Effector CD8-positive, alpha-beta T cell (primary cell): ENCODE data around the gene TNKS1BP1.
"Not testable (repeated sequence)": the region's sequence is repeated elsewhere in the genome, so short reads cannot be mapped to it uniquely, and the experiment has no call there.

Experiments
- DNase-seq: peaks from one replicate; lab custom pipeline; 2025; lab: John Stamatoyannopoulos, UW
- total RNA-seq, 4 experiments: gene quantifications; one replicate each; lab custom pipeline; 2026; lab: John Stamatoyannopoulos, UW

The TNKS1BP1 gene
- 27.0 to 38.7 (median 31.3) reads per million in 4 experiments for total RNA-seq

DNA sequence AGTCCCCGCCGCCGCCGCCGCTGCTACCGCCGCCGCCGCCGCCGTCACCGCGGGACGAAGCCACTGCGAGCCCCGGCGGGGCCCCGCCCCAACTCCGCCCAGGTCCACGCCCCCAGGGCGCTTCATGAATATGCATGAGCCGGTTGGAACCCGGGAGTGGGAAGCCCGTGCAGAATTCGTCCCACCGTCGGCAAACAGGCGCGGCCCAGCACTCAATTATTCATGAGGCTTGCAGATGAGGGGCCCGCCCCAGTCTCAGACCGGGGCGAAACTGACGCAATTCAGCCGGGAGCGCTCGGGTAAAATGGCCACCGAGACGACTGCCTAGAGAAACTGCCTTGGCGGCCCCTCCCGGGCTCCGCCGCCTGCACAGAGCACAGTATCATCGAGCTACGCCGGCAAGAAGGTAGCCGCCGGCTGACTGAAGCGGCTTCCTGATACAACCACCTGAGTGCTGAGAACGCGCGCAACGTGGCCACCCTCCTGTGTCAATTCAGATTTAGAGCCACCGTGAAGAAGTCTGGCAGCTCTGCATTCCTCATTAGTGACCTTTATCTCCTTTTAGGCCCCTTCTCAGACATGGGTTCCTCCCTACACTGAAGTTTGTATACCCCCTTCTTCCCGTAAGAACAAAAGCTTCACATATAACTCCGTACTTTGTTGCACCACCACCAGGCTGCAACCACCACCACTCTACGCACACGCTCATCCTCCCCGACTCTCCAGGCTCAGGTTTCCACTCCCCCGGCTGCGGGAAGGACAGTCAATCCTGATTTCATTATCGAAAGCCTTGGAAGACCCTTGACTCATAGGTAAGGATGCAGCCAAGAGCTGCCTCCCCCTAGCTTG lies at the start of gene TNKS1BP1:
TSS of gene TNKS1BP1 (minus strand) at position 67 of the 849 bp plus-strand sequence. CDS start 3,067 bp downstream, outside the sequence.
- peak; percentile 81 for DNase-seq

DNA sequence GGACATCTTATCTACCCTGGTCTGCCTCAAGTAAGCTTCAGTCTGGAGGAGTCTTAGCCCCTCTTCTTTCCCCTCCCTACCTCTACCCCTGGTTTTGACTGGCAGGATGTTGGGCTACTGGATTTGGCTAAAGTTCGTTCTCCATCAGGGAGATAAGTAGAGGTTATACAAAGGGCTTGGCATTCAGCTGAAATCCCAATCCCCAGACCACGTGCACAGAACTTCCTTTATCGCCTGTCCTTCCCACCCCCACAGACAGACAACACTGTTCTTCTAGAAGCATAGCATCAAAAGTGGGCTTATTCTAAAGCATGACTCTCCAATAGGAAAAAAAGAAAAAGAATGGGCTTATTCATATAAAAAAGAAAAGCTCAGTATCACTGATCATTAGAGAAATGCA lies 48.4 kb upstream of the TNKS1BP1 start:
- no peak for DNase-seq

- DNase-seq = no peak
Observed at GRCh38 chr11:57370941-57371340, 46.2 kb upstream of the TNKS1BP1 start.

DNA sequence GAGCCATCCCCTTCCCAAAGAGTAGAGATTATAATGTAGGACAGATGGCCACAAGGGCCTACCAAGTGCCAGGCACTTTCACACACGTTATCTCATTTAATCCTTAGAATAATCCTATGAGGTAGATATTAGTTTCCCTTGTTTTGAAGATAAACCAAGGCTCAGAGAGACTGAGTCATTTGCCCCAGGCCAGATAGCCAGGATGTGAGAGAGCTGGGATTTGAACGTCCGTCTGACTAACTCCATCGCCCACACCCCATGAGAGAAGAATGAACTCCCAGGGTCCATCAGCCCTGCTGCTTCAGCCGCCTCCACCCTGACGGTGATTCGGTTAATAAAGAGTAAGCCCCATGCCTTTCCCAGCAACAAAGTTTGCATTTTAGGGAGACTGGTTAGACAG lies 45.5 kb upstream of the TNKS1BP1 start:
- no peak for DNase-seq

DNA sequence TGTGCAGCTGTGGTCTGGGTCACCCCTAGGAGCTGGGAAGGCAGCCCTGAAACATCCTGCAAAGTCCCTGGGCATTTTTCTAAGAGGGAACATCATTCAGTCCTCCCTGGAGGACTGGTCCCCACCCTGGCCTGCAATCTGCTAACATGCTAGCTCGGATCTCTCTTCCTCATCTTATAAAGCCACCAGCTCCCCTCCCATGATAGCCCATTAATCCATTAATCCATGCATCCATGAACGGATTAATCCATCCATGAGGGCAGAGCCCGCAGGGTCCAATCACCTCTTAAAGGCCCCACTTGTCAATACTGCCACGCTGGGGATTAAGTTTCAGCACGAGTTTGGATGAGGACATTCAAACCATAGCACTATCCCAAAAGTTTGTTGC lies 44.1 kb upstream of the TNKS1BP1 start:
- no peak for DNase-seq

- DNase-seq = no peak
Observed at GRCh38 chr11:57368106-57368844, 43.5 kb upstream of the TNKS1BP1 start.

DNA sequence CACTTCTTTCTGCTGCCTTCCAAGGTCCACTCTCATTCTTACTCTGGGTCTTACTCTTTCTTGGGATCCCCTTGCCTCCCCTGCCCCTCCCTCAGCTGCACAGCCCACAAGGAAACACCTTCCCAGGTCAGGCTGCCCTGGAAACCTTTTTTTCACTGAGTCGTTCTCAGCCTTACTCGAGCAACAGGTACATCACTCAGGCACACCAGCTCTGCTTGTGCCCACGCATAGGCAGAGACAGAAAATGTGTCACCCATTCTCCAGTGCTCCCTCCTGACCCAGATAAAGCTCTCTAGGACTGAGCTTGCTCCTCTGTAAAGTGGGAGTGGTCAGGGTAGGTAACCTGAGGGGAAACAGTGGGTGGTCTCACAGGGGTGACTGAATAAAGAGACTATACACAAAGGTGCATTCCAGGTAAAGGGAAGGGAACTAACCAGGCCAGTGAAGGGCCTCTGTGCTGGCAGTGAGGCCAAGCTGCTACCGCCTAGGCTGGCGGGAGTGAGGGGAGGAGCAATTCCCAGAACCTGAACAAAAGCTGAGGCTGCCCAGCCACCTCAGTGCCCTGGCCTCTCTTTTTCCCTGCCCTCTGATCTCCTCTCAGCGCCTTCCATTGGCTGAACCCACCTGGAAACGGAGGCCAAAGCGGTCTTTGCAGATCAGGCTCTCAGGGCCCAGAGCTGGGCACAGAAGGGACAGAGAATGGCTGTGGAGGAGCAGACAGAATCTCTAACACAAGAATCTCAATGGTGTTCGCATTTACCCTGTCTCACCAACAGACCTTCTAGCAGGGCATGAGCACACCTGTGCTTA lies 40.3 kb upstream of the TNKS1BP1 start:
- no peak for DNase-seq

DNA sequence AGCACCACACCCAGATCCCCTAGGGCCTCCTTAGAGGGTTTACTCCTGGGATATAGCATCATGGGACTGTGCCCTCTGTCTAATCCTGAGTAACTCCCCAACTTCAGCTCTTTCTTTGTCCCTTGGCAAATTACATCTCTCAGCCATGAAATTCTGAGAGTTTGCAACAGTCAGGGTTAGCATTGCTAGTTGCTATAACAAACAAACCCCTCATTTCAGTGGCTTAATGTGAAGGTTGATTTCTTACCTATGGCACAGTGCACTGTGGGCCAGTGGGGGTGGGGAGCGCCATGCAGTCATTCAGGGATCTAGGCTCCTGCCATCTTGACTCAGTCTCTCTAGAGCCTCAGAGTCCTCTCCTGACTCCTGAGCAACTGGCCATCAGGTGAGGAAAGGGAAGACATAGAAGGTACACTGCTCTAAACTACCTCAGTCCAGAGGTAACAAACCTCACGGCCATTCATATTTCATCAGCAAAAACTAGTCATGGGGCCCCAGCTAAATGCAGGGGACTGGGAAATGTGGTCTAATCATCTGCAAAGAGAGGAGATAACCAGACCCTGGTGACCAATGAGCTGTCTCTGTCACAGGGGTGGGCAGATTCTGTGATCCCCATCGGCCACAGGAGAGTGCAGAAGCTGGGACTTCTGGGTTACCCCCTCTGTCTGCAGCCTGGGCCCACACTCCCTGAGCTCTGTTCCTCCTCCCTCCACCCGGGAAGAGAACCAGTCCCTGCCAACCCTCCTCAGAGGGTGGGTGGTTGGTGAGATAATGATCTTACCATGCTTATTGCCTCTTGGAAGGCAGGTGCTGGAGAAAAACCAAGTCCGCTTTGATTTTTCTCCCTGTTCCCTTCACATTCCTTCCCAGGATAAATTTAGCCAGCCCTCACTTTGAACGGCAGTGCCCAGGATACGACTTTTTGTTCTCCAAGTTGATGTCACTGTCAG lies 38.7 kb upstream of the TNKS1BP1 start:
- no peak for DNase-seq

DNA sequence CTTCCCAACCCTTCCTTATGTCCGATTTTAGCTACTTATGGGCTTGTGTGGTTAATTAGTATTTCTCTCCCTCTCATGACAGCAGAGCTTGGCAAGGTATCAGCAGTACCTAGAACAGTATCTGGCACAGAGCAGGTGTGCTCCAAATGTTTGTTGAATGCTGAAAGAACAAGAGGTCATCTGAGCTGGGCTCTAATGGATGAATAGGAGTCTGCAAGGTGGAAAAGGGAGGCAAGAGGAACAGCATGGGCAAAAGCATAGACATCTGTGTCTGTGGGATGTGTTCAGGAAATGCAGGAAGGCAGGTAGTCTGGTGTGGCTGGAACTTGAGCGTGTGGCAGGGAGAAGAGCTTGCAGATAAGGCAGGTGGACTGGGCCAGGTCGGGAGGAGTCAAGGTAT lies 37.2 kb upstream of the TNKS1BP1 start:
- DNase-seq = no peak

DNA sequence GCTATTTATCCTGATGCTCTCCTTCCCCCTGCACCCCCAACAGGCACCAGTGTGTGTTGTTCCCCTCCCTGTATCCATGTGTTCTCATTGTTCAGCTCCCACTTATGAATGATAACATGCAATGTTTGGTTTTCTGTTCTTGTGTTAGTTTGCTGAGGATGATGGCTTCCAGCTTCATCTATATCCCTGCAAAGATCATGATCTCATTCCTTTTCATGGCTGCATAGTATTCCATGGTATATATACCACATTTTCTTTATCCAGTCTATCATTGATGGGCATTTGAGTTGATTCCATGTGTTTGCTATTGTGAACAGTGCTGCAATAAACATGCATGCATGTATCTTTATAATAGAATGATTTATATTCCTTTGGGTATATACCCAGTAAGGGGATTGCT lies 36.7 kb upstream of the TNKS1BP1 start:
- not testable (repeated sequence) for DNase-seq

DNA sequence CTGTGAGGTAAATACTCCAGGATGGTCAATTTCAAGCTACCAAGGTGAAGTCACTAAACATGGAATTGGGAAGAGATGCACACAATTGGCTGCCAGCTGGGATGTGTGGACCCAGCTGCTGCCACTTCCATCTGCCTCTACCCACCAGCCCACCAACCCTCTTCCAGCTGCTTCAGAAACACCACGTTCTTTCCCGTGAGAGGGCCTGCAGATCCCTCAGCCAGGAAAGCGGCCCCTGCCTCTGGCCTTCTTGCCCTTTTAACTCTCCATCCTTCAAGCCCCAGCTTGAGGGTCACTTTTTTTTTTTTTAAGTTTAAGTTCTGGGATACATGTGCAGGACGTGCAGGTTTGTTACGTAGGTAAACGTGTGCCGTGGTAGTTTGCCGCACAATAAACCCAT lies 36.2 kb upstream of the TNKS1BP1 start:
- DNase-seq = no peak

DNA sequence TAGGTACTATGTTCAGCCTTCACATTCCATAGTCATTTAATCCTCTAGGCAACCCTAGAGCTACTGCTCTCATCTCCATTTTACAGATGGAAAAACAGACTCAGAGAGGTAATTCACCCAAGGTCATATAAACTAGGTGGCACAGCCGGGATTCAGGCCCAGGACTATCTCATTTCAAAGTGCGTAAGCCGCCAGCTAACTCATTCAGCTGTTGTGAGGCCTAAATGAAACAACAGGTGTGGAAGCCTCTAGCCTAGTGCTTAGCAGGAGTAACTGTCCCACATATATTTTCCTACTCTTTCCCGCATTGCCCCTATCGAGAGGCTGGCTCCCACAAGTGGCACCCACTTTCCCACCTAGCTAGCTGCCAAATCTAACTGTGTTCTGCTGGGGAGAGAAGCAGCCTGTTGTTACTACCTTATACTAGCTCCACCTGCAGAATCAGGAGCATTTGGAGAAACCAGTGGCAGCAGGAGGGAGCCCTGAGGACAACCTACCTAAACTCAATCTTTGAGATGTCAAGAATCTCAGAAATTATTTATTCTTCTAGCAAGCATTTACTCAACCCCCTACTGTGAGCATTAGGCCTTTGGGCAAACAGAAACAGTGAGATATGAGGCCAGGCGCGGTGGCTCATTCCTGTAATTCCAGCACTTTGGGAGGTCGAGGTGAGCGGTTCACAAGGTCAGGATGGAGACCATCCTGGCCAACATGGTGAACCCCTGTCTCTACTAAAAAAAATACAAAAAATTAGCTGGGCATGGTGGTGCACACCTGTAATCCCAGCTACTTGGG lies 35.3 kb upstream of the TNKS1BP1 start:
- DNase-seq = no peak

- DNase-seq = no peak
Observed at GRCh38 chr11:57359396-57359795, 34.6 kb upstream of the TNKS1BP1 start.

DNA sequence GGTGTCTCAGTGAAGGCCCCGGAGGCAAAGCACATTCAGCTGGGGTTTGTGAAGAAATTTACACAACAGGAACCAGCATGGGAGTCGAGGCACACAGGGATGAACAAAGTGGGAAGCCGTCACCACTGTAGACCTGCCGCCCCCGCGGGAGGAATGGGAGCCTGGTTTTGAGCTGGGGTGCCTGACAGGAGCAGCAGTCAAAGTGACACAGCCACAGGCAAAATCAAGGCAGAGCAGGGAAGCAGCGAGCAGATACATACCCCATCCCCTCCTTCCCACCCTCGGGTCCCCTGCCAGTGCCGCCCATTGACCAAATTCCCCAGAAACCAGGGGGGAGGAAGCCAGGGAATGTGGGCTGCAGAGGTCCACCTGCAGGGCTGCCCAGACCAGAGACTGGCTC lies 34.2 kb upstream of the TNKS1BP1 start:
- no peak for DNase-seq

GRCh38 chr11:57358543-57358961 lies 33.8 kb upstream of the TNKS1BP1 start:
- no peak for DNase-seq

DNA sequence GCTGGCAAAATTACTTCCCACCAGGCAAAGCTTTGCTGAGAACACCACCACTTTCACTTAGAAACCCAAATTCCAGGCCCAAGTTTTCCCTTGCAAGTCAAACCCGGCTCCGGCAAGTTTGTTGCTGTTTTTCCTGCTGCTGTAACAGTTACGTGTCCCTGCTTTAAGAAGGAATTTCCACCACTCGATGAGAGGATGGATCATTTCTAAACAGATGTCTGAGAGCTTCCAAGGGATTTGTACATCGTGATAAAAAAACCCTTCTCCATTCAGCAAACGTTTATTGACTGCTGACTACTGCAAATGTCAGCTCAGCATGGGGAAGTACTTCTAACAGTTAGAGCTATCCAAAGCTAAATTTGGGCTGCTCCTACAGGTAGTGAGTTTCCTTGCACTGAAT lies 33.1 kb upstream of the TNKS1BP1 start:
- DNase-seq = no peak

DNA sequence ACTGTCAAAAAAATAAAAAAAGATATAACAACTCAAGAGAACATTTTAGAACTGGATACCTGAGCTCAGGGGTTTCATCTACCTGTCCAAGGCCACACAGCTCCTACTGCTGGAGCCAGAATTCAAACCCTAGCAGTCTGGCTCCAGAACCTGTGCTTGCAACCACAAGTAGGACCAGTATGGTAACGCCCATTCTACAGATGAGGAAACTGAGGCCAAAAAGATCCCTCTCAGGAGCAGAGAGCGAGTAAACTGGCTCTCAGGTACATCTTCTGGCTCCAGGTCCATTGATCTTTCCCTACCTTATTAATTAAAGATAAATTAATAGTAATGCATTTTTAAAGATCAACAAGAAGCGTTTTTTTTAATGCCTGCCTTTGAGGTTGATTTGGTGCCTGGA lies 32.6 kb upstream of the TNKS1BP1 start:
- DNase-seq = no peak

DNA sequence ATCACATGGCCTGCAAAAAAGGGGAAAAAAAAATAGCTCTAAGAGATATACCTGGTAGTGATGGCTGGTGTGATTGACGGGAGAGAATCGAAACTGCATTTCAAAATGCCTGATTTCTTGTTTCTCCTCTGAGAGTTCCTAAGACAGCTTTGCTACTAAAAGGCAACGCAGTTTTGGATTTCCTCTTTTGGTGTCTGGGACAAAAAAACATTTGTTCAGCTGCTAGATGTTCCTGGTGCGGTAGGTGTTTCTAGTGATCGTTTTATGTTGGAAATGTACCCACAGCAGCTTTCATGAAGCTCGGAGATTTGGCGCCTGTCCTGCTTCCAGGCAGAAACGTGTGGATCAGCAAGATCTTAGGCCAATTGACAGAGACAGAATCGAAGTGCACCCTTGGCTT lies 31.5 kb upstream of the TNKS1BP1 start:
- no peak for DNase-seq

- no peak for DNase-seq
Observed at GRCh38 chr11:57354699-57355098, 29.9 kb upstream of the TNKS1BP1 start.

DNA sequence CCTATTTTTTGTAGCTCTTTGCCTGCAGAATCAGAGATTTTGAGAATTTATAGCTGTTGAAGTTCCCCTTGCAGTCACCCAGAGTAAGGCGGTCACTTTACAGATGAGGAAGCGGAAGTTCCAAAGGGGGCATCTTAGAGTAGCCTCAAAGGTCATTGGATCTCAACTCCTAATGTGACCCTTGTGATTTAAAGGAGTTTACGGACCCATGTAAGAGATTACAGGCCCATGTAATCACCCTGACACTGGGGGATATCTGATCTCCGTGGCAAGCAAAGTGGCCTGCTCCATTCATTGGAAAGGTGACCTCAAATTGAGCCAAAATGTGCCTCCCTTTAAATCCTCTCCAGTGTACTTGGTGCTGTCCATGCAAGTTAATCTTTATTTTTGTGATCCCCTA lies 29.1 kb upstream of the TNKS1BP1 start:
- no peak for DNase-seq
